Panc1 (cell line): Measurements from ENCODE around the gene SNX15. TPM values are rescaled to one million over a fixed set of nuclear protein-coding genes. Genes with fewer than 3 reads are reported as not detected.

Source experiments
- ATAC-seq: fragments of 200-7000 bp; cut with Tn5 transposase; 2 replicates; pipeline ENCODE4 v1.9.1; 2020; ENCODE audit warnings: mild to moderate bottlenecking, moderate library complexity
- BruUV-seq: library from RNA; stranded (reverse); fragments of 400-500 nt; replicated peaks from 2 replicates; lab custom pipeline; 2021; lab: Mats Ljungman, UMichigan
- CTCF ChIA-PET: fragments of 300-600 bp; sonication (Branson Sonifier 250); formaldehyde crosslinking; loops from one replicate; lab custom pipeline; 2022; ENCODE audit warnings: antibody characterized with exemption; lab: Charles Lee
- POLR2A ChIA-PET: fragments of 300-600 bp; sonication (Branson Sonifier 250); formaldehyde crosslinking; loops from one replicate; lab custom pipeline; 2022; ENCODE audit warnings: antibody characterized with exemption; lab: Charles Lee
- DNase-seq: peaks from one replicate; pipeline ENCODE4 v3.0.0-alpha.2; 2010; ENCODE audit warnings: low read depth, low spot score
- H3K27ac ChIP-seq: 2 replicates; pipeline ENCODE4 v1.5.1; 2011; ENCODE audit warnings: mild to moderate bottlenecking, low read length, inconsistent platforms
- H3K27me3 ChIP-seq: fragments of 200-500 bp; sonication (Bioruptor generic); 2 replicates; pipeline ENCODE4 v1.6.0; 2014; ENCODE audit warnings: low read length, inconsistent platforms; ENCODE audit not compliant: control insufficient read depth, insufficient read depth
- H3K36me3 ChIP-seq: fragments of 200-500 bp; sonication (Bioruptor generic); 2 replicates; pipeline ENCODE4 v1.5.1; 2014; ENCODE audit warnings: inconsistent platforms, mild to moderate bottlenecking, low read length, moderate library complexity; ENCODE audit not compliant: control insufficient read depth, insufficient read depth
- H3K4me1 ChIP-seq: 2 replicates; pipeline ENCODE4 v1.5.1; 2011; ENCODE audit warnings: inconsistent platforms, mild to moderate bottlenecking, low read length, moderate library complexity; ENCODE audit not compliant: control insufficient read depth, insufficient read depth
- H3K4me3 ChIP-seq, 2 experiments: 2 replicates each; pipeline ENCODE4 v1.5.1; 2011 to 2012; ENCODE audit warnings: low read depth in 2 of 2, low read length in 2 of 2, mild to moderate bottlenecking in 2 of 2, inconsistent platforms in 1 of 2, moderate library complexity in 1 of 2
- H3K9me3 ChIP-seq: fragments of 200-500 bp; sonication (Bioruptor generic); 2 replicates; pipeline ENCODE4 v1.5.1; 2014; ENCODE audit warnings: low read depth, mild to moderate bottlenecking, inconsistent platforms, low read length, moderate library complexity; ENCODE audit not compliant: control insufficient read depth, insufficient read depth
- POLR2AphosphoS5 ChIP-seq: IDR thresholded peaks from 2 replicates; pipeline ENCODE4 v1.6.1; 2012; ENCODE audit warnings: mild to moderate bottlenecking, low read depth, low read length, moderate library complexity
- SIN3A ChIP-seq: IDR thresholded peaks from 2 replicates; pipeline ENCODE4 v1.6.1; 2012; ENCODE audit warnings: low read depth, mild to moderate bottlenecking, low read length, moderate library complexity, borderline replicate concordance; ENCODE audit not compliant: insufficient read depth
- TCF7L2 ChIP-seq: IDR thresholded peaks from 2 replicates; pipeline ENCODE4 v1.6.1; 2011; ENCODE audit warnings: mild to moderate bottlenecking, low read depth, low read length, inconsistent platforms
- in situ Hi-C: cut with HindIII; loops from 2 replicates; pipeline ENCODE4 v1.10.0; 2016; ENCODE audit warnings: low sequenced_read_pairs, low pct_unique_long_range_greater_than_20kb
- intact Hi-C: fragments of 100-400 bp; cut with micrococcal nuclease; formaldehyde crosslinking; loops from one replicate; pipeline ENCODE4 v1.10.0; 2022; ENCODE audit not compliant: unreplicated experiment
- total RNA-seq: library from RNA; stranded (reverse); gene quantifications from one replicate; pipeline ENCODE4 v1.2.1, GENCODE V29; 2021; ENCODE audit not compliant: unreplicated experiment
- TF ChIP-seq, protein P1 (sequence below), 2 experiments: IDR thresholded peaks; 2 replicates each; pipeline ENCODE4 v1.6.1; 2011 to 2012; ENCODE audit warnings: low read depth in 2 of 2, control low read depth in 1 of 2, low read length in 1 of 2, mild to moderate bottlenecking in 1 of 2, moderate library complexity in 1 of 2; ENCODE audit not compliant: insufficient read depth in 1 of 2
- TF ChIP-seq, protein P2 (sequence below): fragments of 450-650 bp; IDR thresholded peaks from 2 replicates; pipeline ENCODE4 v1.5.1; 2017; ENCODE audit warnings: mild to moderate bottlenecking

SNX15 gene
- total RNA-seq, 1 experiment from 2014 or later, result 51.5 TPM

DNA sequence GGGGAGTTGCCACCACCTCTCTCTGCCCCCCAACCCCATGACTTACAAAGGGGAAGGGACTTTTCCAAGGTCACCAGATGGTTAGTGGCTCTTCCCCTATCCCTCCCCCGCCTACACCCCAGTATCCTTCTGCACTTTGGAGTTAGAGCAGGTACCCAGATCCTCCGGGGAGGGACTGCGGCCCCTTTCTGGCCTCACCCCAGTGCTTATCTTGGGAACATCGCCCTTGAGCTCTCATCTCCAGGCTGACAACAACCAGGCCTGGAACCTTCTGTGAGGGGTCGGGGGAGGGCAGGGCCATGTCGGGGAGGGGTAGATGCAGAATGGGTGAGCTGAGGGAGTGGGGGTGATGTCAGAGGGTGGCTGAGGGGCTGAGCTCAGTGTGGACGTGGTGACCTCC lies 38.6 kb downstream of the SNX15 start:
- in situ Hi-C loops (no loop called here), intact Hi-C loops (no loop called here)
- TF ChIP-seq SIN3A, result no peak
- TF ChIP-seq TCF7L2, result no peak
- no peak for TF ChIP-seq POLR2AphosphoS5
- TF ChIP-seq, protein P1, sequence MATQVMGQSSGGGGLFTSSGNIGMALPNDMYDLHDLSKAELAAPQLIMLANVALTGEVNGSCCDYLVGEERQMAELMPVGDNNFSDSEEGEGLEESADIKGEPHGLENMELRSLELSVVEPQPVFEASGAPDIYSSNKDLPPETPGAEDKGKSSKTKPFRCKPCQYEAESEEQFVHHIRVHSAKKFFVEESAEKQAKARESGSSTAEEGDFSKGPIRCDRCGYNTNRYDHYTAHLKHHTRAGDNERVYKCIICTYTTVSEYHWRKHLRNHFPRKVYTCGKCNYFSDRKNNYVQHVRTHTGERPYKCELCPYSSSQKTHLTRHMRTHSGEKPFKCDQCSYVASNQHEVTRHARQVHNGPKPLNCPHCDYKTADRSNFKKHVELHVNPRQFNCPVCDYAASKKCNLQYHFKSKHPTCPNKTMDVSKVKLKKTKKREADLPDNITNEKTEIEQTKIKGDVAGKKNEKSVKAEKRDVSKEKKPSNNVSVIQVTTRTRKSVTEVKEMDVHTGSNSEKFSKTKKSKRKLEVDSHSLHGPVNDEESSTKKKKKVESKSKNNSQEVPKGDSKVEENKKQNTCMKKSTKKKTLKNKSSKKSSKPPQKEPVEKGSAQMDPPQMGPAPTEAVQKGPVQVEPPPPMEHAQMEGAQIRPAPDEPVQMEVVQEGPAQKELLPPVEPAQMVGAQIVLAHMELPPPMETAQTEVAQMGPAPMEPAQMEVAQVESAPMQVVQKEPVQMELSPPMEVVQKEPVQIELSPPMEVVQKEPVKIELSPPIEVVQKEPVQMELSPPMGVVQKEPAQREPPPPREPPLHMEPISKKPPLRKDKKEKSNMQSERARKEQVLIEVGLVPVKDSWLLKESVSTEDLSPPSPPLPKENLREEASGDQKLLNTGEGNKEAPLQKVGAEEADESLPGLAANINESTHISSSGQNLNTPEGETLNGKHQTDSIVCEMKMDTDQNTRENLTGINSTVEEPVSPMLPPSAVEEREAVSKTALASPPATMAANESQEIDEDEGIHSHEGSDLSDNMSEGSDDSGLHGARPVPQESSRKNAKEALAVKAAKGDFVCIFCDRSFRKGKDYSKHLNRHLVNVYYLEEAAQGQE (IDR thresholded peaks at IDR 0.05; ENCODE audit: insufficient read depth in 1 of 2, low read depth in 2 of 2, low read length in 1 of 2), result no peak
- TF ChIP-seq, protein P2, sequence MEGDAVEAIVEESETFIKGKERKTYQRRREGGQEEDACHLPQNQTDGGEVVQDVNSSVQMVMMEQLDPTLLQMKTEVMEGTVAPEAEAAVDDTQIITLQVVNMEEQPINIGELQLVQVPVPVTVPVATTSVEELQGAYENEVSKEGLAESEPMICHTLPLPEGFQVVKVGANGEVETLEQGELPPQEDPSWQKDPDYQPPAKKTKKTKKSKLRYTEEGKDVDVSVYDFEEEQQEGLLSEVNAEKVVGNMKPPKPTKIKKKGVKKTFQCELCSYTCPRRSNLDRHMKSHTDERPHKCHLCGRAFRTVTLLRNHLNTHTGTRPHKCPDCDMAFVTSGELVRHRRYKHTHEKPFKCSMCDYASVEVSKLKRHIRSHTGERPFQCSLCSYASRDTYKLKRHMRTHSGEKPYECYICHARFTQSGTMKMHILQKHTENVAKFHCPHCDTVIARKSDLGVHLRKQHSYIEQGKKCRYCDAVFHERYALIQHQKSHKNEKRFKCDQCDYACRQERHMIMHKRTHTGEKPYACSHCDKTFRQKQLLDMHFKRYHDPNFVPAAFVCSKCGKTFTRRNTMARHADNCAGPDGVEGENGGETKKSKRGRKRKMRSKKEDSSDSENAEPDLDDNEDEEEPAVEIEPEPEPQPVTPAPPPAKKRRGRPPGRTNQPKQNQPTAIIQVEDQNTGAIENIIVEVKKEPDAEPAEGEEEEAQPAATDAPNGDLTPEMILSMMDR, result no peak
- no peaks in the 10 kb centered on the region for H3K36me3 ChIP-seq
- ATAC-seq (no peak), DNase-seq (no peak)
- H3K27me3 ChIP-seq, result no peaks in the 10 kb centered on the region
- ChIA-PET CTCF (interaction anchor here (0.6 kb wide), 2 partner anchors 22 to 69 kb away, joined by 4 to 5 read pairs; partner anchors contain the start of gene BATF2), POLR2A (interaction anchor here (0.6 kb wide), 1 partner anchor 11 kb away, joined by 5 read pairs; no protein-coding TSS in a partner anchor)
- H3K9me3 ChIP-seq, result no peaks in the 10 kb centered on the region
- no peak overlapping the region for H3K27ac ChIP-seq
- BruUV-seq, result no TSS peak
- H3K4me1 ChIP-seq, result no peaks in the 10 kb centered on the region
- no peak overlapping the region for H3K4me3 ChIP-seq

DNA sequence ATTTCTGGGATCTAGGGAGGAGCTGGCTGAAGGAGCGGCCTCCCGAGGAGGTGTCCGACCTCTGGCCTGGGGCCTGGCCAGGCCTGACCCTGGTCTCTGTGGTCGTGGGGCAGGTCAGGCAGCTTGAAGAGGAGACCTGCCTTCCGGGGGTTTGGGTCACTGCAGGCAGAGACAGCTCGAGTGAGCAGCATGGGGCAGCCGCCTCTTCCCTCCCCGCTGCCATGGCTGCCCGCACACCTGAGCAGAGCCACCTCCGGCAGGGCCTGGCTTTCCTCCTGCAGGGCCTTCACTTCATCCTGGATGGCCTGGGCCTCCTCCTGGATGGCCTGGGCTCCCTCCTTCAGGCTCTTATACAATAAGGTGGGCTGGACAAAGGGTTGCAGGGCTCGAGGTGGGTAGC lies 39.1 kb downstream of the SNX15 start:
- Histone ChIP-seq H3K27me3 (no peaks in the 10 kb centered on the region), H3K9me3 (no peaks in the 10 kb centered on the region), H3K4me1 (no peaks in the 10 kb centered on the region), H3K4me3 (no peak overlapping the region), H3K36me3 (no peaks in the 10 kb centered on the region), H3K27ac (no peak overlapping the region)
- ATAC-seq (no peak), DNase-seq (no peak)
- CTCF ChIA-PET, result no interaction called here
- intact Hi-C loops, result no loop called here
- in situ Hi-C loops, result no loop called here
- POLR2A ChIA-PET, result no interaction called here
- TF ChIP-seq SIN3A, result no peak
- BruUV-seq, result no TSS peak

DNA sequence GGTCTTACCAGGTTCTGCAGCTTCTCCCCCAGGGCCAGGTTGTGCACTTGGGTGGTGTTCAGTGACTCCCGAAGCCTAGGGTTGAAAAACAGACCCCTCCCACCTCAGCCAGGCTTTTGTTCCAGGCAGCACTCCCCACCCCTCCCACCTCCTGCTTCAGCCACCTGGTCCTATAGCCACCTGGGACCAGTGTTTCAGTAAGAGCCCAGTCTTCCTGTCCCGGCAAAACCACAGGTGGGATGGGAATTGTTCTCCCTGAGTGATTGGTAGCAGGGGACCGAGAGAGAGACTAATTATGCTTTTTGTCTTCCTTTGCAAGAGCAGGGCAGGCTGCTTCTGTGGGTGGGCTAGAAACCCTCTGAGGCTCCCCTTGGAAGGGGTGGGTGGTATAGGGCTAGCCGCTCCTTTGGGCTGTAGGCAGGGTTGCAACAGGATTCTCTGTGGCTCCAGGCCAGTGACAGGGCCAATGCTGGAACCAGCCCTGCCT lies 39.6 kb downstream of the SNX15 start:
- H3K4me3 ChIP-seq, result no peak overlapping the region
- H3K9me3 ChIP-seq, result no peaks in the 10 kb centered on the region
- ATAC-seq (no peak), DNase-seq (no peak)
- no peak overlapping the region for H3K27ac ChIP-seq
- H3K4me1 ChIP-seq, result no peaks in the 10 kb centered on the region
- in situ Hi-C loops, result no loop called here
- intact Hi-C loops, result no loop called here
- H3K36me3 ChIP-seq, result no peaks in the 10 kb centered on the region
- ChIA-PET CTCF (no interaction called here), POLR2A (no interaction called here)
- no TSS peak for BruUV-seq
- no peaks in the 10 kb centered on the region for H3K27me3 ChIP-seq
- TF ChIP-seq SIN3A (no peak), TCF7L2 (no peak), POLR2AphosphoS5 (no peak)
- TF ChIP-seq, protein P2, result no peak
- TF ChIP-seq, protein P1 (IDR thresholded peaks at IDR 0.05; ENCODE audit: insufficient read depth in 1 of 2, low read depth in 2 of 2, low read length in 1 of 2), result no peak
